ENCODE data around the gene NATD1.

DNA sequence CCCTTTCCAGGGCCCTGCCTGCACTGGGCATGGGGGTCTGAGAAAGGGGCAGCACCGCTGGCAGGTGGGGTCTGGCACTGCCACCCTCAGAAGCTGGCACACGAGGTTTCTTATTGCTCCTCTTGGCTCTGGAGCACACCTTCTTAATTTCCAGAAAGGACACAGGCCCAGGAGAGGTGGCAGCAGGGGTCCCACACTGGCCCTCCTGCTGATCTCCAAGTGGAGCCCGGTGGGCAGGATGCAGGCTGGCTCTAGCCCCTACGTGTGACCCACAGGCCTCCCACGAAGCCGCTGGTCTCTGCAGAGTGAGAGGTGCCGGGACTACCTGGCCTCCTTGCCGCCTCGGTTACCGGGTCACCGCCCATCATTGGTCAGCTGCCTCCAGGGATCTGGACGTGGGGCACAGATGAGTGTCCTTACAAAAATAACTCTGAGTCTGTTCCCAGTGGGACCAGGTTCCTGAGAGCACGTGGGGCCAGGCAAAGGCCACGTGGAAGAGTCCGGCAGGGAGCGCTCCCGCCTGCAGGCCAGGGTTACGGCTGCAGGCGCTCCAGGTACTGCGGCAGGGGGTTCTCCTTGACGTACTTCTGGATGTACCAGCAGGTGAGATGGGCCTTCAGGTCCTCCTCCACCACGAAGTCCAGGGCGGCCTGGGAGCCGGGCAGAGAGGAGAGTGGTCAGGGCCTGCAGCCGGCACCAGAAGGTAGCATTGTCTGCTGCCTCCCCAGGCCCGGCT, 10.3 kb downstream of the NATD1 start:
- TF ChIP-seq RAD21 (IDR thresholded peaks at IDR 0.05; ENCODE audit: low read depth) (no peak), TAF1 (IDR thresholded peaks at IDR 0.05; ENCODE audit: low read depth) (no peak), YY1 (IDR thresholded peaks at IDR 0.05; ENCODE audit: low read depth) (no peak)

Data from Ishikawa (cell line).